ENCODE measurements around the gene ADORA2A. TPM values are rescaled to one million over a fixed set of nuclear protein-coding genes. Genes with fewer than 3 reads are reported as not detected.
"Not testable (repeated sequence)": the region's sequence is repeated elsewhere in the genome, so short reads cannot be mapped to it uniquely, and the experiment has no call there.

Gene ADORA2A
- total RNA-seq, 1 donor from 2014 or later, result 4.1 TPM

DNA sequence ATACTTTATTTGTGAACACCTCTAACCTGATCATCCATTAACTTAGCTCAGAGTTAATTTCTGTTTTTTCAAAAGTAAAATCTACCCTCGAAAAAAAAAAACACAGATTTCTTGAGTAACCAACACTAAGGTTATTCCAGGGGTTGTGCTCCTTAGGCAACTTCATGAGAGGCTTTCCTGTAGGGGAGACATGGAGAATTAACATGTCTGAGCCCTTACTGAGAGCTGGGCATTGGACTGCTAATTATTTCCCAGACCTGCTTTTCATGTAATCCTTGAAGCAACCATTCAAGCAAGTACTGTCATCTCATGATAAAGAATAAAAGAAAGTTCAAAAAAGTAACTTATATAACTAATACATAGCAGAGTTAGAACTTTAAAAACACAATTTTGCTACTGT lies 54.2 kb downstream of the ADORA2A start:
- DNase-seq (ENCODE audit: low spot score), result no peak

GRCh38 chr22:24482575-24482974 lies 55.2 kb downstream of the ADORA2A start:
- DNase-seq (ENCODE audit: low spot score) (no peak), ATAC-seq (peak; percentile 64)

More for the DNA sequence above, 54.2 kb downstream of the ADORA2A start:
- ATAC-seq, result no peak

DNA sequence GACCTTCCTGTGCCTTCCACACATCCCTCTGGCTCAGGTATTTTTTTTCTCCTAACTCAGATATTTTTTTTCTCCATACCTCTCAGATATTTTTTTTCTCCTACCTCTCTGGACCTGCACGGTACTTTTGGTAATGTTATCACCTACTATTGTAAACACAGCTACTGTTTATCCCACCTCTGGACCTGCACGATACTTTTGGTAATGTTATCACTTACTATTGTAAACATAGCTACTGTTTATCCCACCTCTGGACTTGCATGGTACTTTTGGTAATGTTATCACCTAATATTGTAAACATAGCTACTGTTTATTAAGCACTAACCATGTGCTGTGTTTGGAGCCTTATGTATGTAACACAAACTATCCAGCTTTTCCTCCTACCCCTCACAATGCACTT lies 55.6 kb downstream of the ADORA2A start:
- DNase-seq (ENCODE audit: low spot score), result no peak
- peak; percentile 56 for ATAC-seq

DNA sequence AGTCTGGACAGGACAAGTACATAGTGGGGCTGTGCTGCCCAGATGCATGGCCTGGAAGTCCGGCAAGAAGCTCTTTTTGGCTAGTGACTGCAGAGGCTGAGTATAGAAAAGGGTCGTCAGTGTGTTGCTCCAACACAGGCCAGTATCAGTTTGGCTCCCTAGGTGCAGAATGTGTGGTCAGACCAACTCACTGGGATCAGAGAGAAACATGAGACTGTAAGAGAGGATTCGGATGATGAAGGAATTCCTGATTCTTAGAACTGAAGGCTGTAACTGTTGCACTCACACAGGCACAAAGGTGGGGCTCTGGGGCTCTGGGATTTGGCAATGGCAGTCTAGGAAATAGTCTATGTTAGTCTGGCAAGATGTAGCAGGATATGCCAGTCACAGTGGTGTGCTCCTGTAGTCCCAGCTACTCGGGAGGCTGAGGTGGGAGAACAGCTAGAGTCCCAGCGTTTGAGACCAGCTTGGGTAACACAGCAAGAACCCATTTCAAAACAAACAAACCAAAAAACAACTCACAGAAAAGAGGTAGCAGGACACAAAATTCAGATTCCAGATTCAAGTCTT lies 56.7 kb downstream of the ADORA2A start:
- DNase-seq (ENCODE audit: low spot score) (no peak), ATAC-seq (peak; percentile 5)

DNA sequence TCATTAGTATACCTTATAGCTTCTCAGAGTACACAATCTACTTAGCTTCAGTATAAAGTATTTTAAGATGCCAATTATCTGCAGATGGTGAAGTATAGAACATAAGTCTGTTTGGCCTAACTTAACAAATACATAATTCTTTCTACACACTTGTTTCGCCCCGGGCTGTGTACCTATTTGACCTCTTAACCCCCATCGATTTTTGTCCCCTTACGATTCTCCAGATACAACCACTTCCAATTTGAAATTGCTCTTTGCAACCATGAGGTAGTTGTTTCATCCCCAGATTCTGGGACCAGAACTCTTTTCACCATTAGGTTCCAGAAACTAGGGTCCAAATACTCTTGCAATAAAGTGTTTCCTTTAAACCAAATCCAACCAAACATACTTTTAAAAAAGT lies 57.8 kb downstream of the ADORA2A start:
- ATAC-seq (no peak), DNase-seq (ENCODE audit: low spot score) (no peak)

GRCh38 chr22:24485608-24486007 lies 58.2 kb downstream of the ADORA2A start:
- DNase-seq (ENCODE audit: low spot score), result no peak
- peak; percentile 26 for ATAC-seq

GRCh38 chr22:24486501-24486921 lies 59.1 kb downstream of the ADORA2A start:
- ATAC-seq (no peak), DNase-seq (ENCODE audit: low spot score) (no peak)

GRCh38 chr22:24489011-24489410 lies 61.6 kb downstream of the ADORA2A start:
- ATAC-seq (no peak), DNase-seq (ENCODE audit: low spot score) (no peak)

- ATAC-seq, result not testable (repeated sequence)
Observed at GRCh38 chr22:24489434-24489833, 62.0 kb downstream of the ADORA2A start.

More at GRCh38 chr22:24489434-24489833, 62.0 kb downstream of the ADORA2A start:
- DNase-seq (ENCODE audit: low spot score), result not testable (repeated sequence)

Other genes starting within 250 kb of the ADORA2A start
- gene SUSD2, start 246.1 kb upstream of the ADORA2A start, total RNA-seq, result 1.4 TPM
- gene GGT5, start 182.5 kb upstream of the ADORA2A start, total RNA-seq, result 11.5 TPM
- 25.2 TPM for gene SPECC1L, start 156.8 kb upstream of the ADORA2A start, total RNA-seq
- gene UPB1, start 67.7 kb downstream of the ADORA2A start, total RNA-seq, result 184 TPM
- 192 TPM for gene GUCD1, start 127.5 kb downstream of the ADORA2A start, total RNA-seq
- gene SNRPD3, start 128.4 kb downstream of the ADORA2A start, total RNA-seq, result 37.7 TPM
- 37.7 TPM for gene LRRC75B, start 165.5 kb downstream of the ADORA2A start, total RNA-seq
- 166 TPM for gene GGT1, start 175.6 kb downstream of the ADORA2A start, total RNA-seq

Data from left lobe of liver (tissue), 2 donors.